ENCODE measurements around the gene HDAC4.

HDAC4 gene

GRCh38 chr2:239365782-239366435, 34.9 kb downstream of the HDAC4 start:
- no peak for DNase-seq

- no peak for DNase-seq
Measured at GRCh38 chr2:239365071-239365781, 35.6 kb downstream of the HDAC4 start.

- no peak for DNase-seq
Measured at GRCh38 chr2:239363946-239364637, 36.7 kb downstream of the HDAC4 start.

- no peak for DNase-seq
Measured at GRCh38 chr2:239362507-239362906, 38.3 kb downstream of the HDAC4 start.

GRCh38 chr2:239361311-239361642, 39.5 kb downstream of the HDAC4 start:
- DNase-seq, result no peak

GRCh38 chr2:239360421-239361310, 40.2 kb downstream of the HDAC4 start:
- no peak for DNase-seq

GRCh38 chr2:239360008-239360407, 40.8 kb downstream of the HDAC4 start:
- DNase-seq, result no peak

GRCh38 chr2:239359196-239359912, 41.5 kb downstream of the HDAC4 start:
- no peak for DNase-seq

GRCh38 chr2:239358062-239358754, 42.6 kb downstream of the HDAC4 start:
- no peak for DNase-seq

- DNase-seq, result no peak
Measured at GRCh38 chr2:239355724-239356123, 45.1 kb downstream of the HDAC4 start.

GRCh38 chr2:239355139-239355538, 45.7 kb downstream of the HDAC4 start:
- no peak for DNase-seq

GRCh38 chr2:239354791-239355136, 46.1 kb downstream of the HDAC4 start:
- no peak for DNase-seq

GRCh38 chr2:239354132-239354790, 46.6 kb downstream of the HDAC4 start:
- no peak for DNase-seq

- no peak for DNase-seq
Measured at GRCh38 chr2:239353692-239354091, 47.1 kb downstream of the HDAC4 start.

GRCh38 chr2:239351687-239352086, 49.1 kb downstream of the HDAC4 start:
- DNase-seq, result no peak

- DNase-seq, result no peak
Measured at GRCh38 chr2:239349453-239350135, 51.2 kb downstream of the HDAC4 start.

GRCh38 chr2:239348563-239349452, 52.0 kb downstream of the HDAC4 start:
- no peak for DNase-seq

GRCh38 chr2:239346676-239347075, 54.1 kb downstream of the HDAC4 start:
- no peak for DNase-seq

GRCh38 chr2:239345251-239345650, 55.6 kb downstream of the HDAC4 start:
- DNase-seq, result no peak

GRCh38 chr2:239344857-239345216, 56.0 kb downstream of the HDAC4 start:
- DNase-seq, result no peak

All from activated CD8-positive, alpha-beta memory T cell treated with anti-CD3 and anti-CD28 coated beads, Interleukin-2, amount 50 U/mL, for 48 hours (primary cell).